Upper lobe of left lung (tissue), 4 donors: ENCODE measurements around the gene CEP63.

ENCODE experiments used
- CTCF ChIP-seq, 6 experiments: fragments of 450-650 bp in 4 of 6; fragments of 200-600 bp in 2 of 6; sonication (generic) in 2 of 6; IDR thresholded peaks; one replicate each; pipeline ENCODE4 v1.5.1; 2016 to 2019; ENCODE audit warnings: antibody characterized with exemption in 6 of 6
- POLR2A ChIP-seq, 4 donors: fragments of 450-650 bp; IDR thresholded peaks; one replicate each; pipeline ENCODE4 v1.5.1; 2016 to 2017; ENCODE audit warnings: antibody characterized with exemption in 4 of 4, mild to moderate bottlenecking in 2 of 4

GRCh38 chr3:134544316-134544715, 58.5 kb downstream of the CEP63 start:
- TF ChIP-seq POLR2A (IDR thresholded peaks at IDR 0.05): no peak
- TF ChIP-seq CTCF (IDR thresholded peaks at IDR 0.05): no peak
